Tibial nerve (tissue), 4 donors: ENCODE measurements around the gene TKT. TPM values are rescaled to one million over a fixed set of nuclear protein-coding genes. Genes with fewer than 3 reads are reported as not detected.

Experiments used
- DNase-seq, 2 donors: peaks; one replicate each; pipeline ENCODE4 v3.0.0-alpha.2; 2019; ENCODE audit warnings: low spot score in 2 of 2
- H3K27ac ChIP-seq, 4 donors: fragments of 200-600 bp; sonication (generic) in 3 of 4; one replicate each; pipeline ENCODE4 v1.5.1; 2017 to 2019; ENCODE audit warnings: mild to moderate bottlenecking in 1 of 4
- H3K27me3 ChIP-seq, 2 donors: fragments of 200-600 bp; sonication (generic) in 1 of 2; one replicate each; pipeline versions ENCODE4 v1.5.1 to v1.6.0; 2017 to 2019
- H3K36me3 ChIP-seq, 3 donors: fragments of 200-600 bp; sonication (generic); one replicate each; pipeline ENCODE4 v1.5.1; 2018 to 2019
- H3K4me1 ChIP-seq, 4 donors: fragments of 200-600 bp; sonication (generic) in 3 of 4; one replicate each; pipeline ENCODE4 v1.5.1; 2017 to 2019
- H3K4me3 ChIP-seq, 4 donors: fragments of 200-600 bp; sonication (generic) in 3 of 4; one replicate each; pipeline ENCODE4 v1.5.1; 2017 to 2019; ENCODE audit warnings: mild to moderate bottlenecking in 1 of 4, moderate library complexity in 1 of 4
- H3K9me3 ChIP-seq, 4 donors: fragments of 200-600 bp; sonication (generic) in 3 of 4; one replicate each; pipeline ENCODE4 v1.5.1; 2017 to 2019
- EP300 ChIP-seq, 2 donors: sonication (generic); formaldehyde crosslinking; IDR thresholded peaks; one replicate each; pipeline ENCODE4 v1.6.1; 2017; ENCODE audit warnings: antibody characterized with exemption in 2 of 2, mild to moderate bottlenecking in 1 of 2
- POLR2A ChIP-seq, 2 donors: fragments of 450-650 bp; IDR thresholded peaks; one replicate each; pipeline ENCODE4 v1.6.1; 2017; ENCODE audit warnings: antibody characterized with exemption in 2 of 2, mild to moderate bottlenecking in 2 of 2, moderate library complexity in 2 of 2
- WGBS, 2 donors: methylation state at CpG; one replicate each; pipeline ENCODE4 v1.1.5; 2018; 5-methylcytosine and 5-hydroxymethylcytosine counted together
- total RNA-seq, 4 donors: library from RNA; depleted of rRNA; stranded (reverse); fragments of >200 nt; gene quantifications; one replicate each; pipeline ENCODE4 v1.1.0, GENCODE V29; 2016
- TF ChIP-seq, protein P1 (sequence below), 5 experiments: fragments of 200-600 bp in 3 of 5; fragments of 450-650 bp in 2 of 5; sonication (generic) in 3 of 5; IDR thresholded peaks; one replicate each; pipeline ENCODE4 v1.5.1; 2016 to 2019; ENCODE audit warnings: antibody characterized with exemption in 5 of 5, mild to moderate bottlenecking in 3 of 5, moderate library complexity in 2 of 5

TKT gene
- total RNA-seq, 4 donors from 2014 or later: 156 to 224 (median 208) TPM

- Histone ChIP-seq H3K27ac (peak overlapping the region in 2 of 4 donors; percentile 36 to 42), H3K9me3 (peaks cover 0 to 3% (median 0%) of the 10 kb centered on the region in 4 donors), H3K4me1 (peaks cover 0 to 58% (median 28%) of the 10 kb centered on the region in 4 donors), H3K27me3 (no peaks in the 10 kb centered on the region), H3K36me3 (peaks cover 0 to 68% (median 3%) of the 10 kb centered on the region in 3 donors), H3K4me3 (no peak overlapping the region)
- 84 to 90% methylated on average over 24 to 28 of the region's 28 CpGs for WGBS, 2 donors
- TF ChIP-seq EP300 (IDR thresholded peaks at IDR 0.05) (no peak), POLR2A (IDR thresholded peaks at IDR 0.05) (no peak)
- TF ChIP-seq, protein P1, sequence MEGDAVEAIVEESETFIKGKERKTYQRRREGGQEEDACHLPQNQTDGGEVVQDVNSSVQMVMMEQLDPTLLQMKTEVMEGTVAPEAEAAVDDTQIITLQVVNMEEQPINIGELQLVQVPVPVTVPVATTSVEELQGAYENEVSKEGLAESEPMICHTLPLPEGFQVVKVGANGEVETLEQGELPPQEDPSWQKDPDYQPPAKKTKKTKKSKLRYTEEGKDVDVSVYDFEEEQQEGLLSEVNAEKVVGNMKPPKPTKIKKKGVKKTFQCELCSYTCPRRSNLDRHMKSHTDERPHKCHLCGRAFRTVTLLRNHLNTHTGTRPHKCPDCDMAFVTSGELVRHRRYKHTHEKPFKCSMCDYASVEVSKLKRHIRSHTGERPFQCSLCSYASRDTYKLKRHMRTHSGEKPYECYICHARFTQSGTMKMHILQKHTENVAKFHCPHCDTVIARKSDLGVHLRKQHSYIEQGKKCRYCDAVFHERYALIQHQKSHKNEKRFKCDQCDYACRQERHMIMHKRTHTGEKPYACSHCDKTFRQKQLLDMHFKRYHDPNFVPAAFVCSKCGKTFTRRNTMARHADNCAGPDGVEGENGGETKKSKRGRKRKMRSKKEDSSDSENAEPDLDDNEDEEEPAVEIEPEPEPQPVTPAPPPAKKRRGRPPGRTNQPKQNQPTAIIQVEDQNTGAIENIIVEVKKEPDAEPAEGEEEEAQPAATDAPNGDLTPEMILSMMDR (IDR thresholded peaks at IDR 0.05): no peak
- DNase-seq: no peak
These were observed 14.5 kb downstream of the TKT start for GRCh38 chr3:53240989-53241972.

DNA sequence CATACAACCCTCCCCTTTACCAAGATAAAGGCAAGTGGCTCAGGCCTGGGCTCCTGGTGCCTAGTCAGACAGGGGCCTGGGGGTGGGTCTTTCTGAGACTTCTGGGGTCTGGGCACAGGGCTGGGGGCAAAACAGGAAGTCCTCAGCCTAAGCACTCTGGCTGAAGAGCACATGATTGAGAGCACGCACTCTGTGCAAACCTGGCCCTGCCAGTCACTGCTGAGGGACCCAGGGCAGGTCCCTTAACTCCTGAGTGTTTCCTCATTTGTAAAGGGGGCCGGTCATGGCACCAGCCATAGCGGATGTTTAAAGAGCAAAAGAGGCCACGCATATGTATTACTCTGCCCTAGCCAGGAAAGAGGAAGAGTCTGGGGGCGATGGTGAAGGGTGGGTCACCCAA lies 16.0 kb downstream of the TKT start:
- peaks cover 0 to 64% (median 35%) of the 10 kb centered on the region in 4 donors for H3K4me1 ChIP-seq
- no peaks in the 10 kb centered on the region for H3K27me3 ChIP-seq
- H3K27ac ChIP-seq: peak overlapping the region in 1 of 4 donors; percentile 33
- DNase-seq: no peak
- TF ChIP-seq POLR2A (IDR thresholded peaks at IDR 0.05) (no peak), EP300 (IDR thresholded peaks at IDR 0.05) (no peak)
- TF ChIP-seq, protein P1 (IDR thresholded peaks at IDR 0.05): no peak
- no peak overlapping the region for H3K4me3 ChIP-seq
- WGBS, 2 donors: 94 to 95% methylated on average over 5 of the region's 5 CpGs
- peaks cover 0 to 73% (median 5%) of the 10 kb centered on the region in 3 donors for H3K36me3 ChIP-seq
- H3K9me3 ChIP-seq: no peaks in the 10 kb centered on the region

DNA sequence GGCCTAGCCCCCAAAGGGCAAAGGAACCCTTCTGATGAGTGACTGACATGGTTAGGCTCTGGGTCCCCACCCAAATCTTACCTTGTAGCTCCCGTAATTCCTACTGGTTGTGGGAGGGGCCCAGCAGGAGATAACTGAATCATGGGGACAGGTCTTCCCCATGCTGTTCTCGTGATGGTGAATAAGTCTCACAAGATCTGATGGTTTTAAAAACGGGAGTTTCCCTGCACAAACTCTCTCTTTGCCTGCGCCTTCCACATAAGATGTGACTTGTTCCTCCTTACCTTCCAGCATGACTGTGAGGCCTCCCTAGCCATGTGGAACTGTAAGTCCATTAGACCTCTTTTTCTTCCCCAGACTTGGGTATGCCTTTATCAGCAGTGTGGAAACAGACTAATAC lies 16.9 kb downstream of the TKT start:
- Histone ChIP-seq H3K4me3 (no peak overlapping the region), H3K27ac (peak overlapping the region in 1 of 4 donors; percentile 55), H3K4me1 (peaks cover 0 to 60% (median 28%) of the 10 kb centered on the region in 4 donors), H3K27me3 (no peaks in the 10 kb centered on the region), H3K9me3 (no peaks in the 10 kb centered on the region), H3K36me3 (peaks cover 0 to 82% (median 5%) of the 10 kb centered on the region in 3 donors)
- TF ChIP-seq, protein P1 (IDR thresholded peaks at IDR 0.05): no peak
- TF ChIP-seq POLR2A (IDR thresholded peaks at IDR 0.05): no peak
- TF ChIP-seq EP300 (IDR thresholded peaks at IDR 0.05): no peak
- no peak for DNase-seq
- WGBS, 2 donors: 84% methylated on average over 4 of the region's 4 CpGs

- no peaks in the 10 kb centered on the region for H3K9me3 ChIP-seq
- H3K4me3 ChIP-seq: no peak overlapping the region
- peaks cover 2 to 88% (median 5%) of the 10 kb centered on the region in 3 donors for H3K36me3 ChIP-seq
- 88 to 94% methylated on average over 5 to 6 of the region's 6 CpGs for WGBS, 2 donors
- no peaks in the 10 kb centered on the region for H3K27me3 ChIP-seq
- H3K4me1 ChIP-seq: peaks cover 0 to 60% (median 24%) of the 10 kb centered on the region in 4 donors
- TF ChIP-seq POLR2A (IDR thresholded peaks at IDR 0.05): no peak
- TF ChIP-seq, protein P1 (IDR thresholded peaks at IDR 0.05): no peak
- TF ChIP-seq EP300 (IDR thresholded peaks at IDR 0.05): no peak
- no peak for DNase-seq
- H3K27ac ChIP-seq: peak overlapping the region in 2 of 4 donors; percentile 41 to 55
These were observed 17.6 kb downstream of the TKT start for GRCh38 chr3:53238051-53238850.
